ENCODE results near the gene IRX3. TPM values are rescaled to one million over a fixed set of nuclear protein-coding genes. Genes with fewer than 3 reads are reported as not detected.

IRX3 gene
- total RNA-seq, 1 donor from 2014 or later: 94.4 TPM

DNA sequence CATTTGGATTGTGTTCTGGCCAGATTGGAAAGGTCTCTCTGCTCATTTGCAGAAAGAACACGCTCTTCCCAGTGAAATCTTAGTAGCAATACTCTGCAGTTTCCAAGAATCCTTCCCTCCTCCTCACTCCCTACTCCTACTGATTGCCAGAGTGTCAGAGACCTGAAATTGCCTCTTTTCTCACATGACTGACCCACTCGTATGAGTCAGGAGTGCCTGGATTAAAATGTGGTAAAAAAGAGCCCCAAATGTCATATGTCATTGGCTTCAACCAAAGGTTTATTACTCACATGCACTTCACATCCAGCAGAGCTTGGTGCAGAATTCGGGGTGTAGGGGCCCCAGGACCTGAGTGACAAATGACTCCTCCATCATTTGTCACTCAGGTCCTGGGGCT, 39.7 kb upstream of the IRX3 start:
- H3K27ac ChIP-seq (replicated peaks): peak overlapping the region; percentile 44
- TF ChIP-seq, protein P1, sequence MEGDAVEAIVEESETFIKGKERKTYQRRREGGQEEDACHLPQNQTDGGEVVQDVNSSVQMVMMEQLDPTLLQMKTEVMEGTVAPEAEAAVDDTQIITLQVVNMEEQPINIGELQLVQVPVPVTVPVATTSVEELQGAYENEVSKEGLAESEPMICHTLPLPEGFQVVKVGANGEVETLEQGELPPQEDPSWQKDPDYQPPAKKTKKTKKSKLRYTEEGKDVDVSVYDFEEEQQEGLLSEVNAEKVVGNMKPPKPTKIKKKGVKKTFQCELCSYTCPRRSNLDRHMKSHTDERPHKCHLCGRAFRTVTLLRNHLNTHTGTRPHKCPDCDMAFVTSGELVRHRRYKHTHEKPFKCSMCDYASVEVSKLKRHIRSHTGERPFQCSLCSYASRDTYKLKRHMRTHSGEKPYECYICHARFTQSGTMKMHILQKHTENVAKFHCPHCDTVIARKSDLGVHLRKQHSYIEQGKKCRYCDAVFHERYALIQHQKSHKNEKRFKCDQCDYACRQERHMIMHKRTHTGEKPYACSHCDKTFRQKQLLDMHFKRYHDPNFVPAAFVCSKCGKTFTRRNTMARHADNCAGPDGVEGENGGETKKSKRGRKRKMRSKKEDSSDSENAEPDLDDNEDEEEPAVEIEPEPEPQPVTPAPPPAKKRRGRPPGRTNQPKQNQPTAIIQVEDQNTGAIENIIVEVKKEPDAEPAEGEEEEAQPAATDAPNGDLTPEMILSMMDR (IDR thresholded peaks at IDR 0.05; ENCODE audit: borderline replicate concordance): no peak
- intact Hi-C loops (cut with micrococcal nuclease): no loop called here
- H3K9me3 ChIP-seq (replicated peaks): no peaks in the 10 kb centered on the region
- no peak for DNase-seq
- H3K4me1 ChIP-seq: peaks cover 12% of the 10 kb centered on the region
- H3K36me3 ChIP-seq: no peaks in the 10 kb centered on the region
- H3K4me3 ChIP-seq: no peak overlapping the region
- no peaks in the 10 kb centered on the region for H3K27me3 ChIP-seq (ENCODE audit: low read depth)

- Histone ChIP-seq H3K27ac (replicated peaks) (peak overlapping the region; percentile 44), H3K9me3 (replicated peaks) (no peaks in the 10 kb centered on the region), H3K4me3 (no peak overlapping the region), H3K4me1 (peaks cover 12% of the 10 kb centered on the region), H3K27me3 (ENCODE audit: low read depth) (no peaks in the 10 kb centered on the region), H3K36me3 (no peaks in the 10 kb centered on the region)
- DNase-seq: no peak
- TF ChIP-seq, protein P1 (IDR thresholded peaks at IDR 0.05; ENCODE audit: borderline replicate concordance): no peak
- intact Hi-C loops (cut with micrococcal nuclease): no loop called here
Measured at GRCh38 chr16:54325616-54326265, 39.2 kb upstream of the IRX3 start.

- intact Hi-C loops (cut with micrococcal nuclease): no loop called here
- H3K36me3 ChIP-seq: no peaks in the 10 kb centered on the region
- H3K27me3 ChIP-seq (ENCODE audit: low read depth): no peaks in the 10 kb centered on the region
- TF ChIP-seq, protein P1 (IDR thresholded peaks at IDR 0.05; ENCODE audit: borderline replicate concordance): no peak
- peaks cover 12% of the 10 kb centered on the region for H3K4me1 ChIP-seq
- H3K27ac ChIP-seq (replicated peaks): no peak overlapping the region
- no peak overlapping the region for H3K4me3 ChIP-seq
- no peak for DNase-seq
- H3K9me3 ChIP-seq (replicated peaks): no peaks in the 10 kb centered on the region
Measured at GRCh38 chr16:54324716-54325115, 38.1 kb upstream of the IRX3 start.

GRCh38 chr16:54320697-54321340, 34.2 kb upstream of the IRX3 start:
- Histone ChIP-seq H3K27me3 (ENCODE audit: low read depth) (no peaks in the 10 kb centered on the region), H3K9me3 (replicated peaks) (no peaks in the 10 kb centered on the region)

GRCh38 chr16:54318941-54319340, 32.4 kb upstream of the IRX3 start:
- Histone ChIP-seq H3K27ac (replicated peaks) (no peak overlapping the region), H3K36me3 (no peaks in the 10 kb centered on the region), H3K27me3 (ENCODE audit: low read depth) (no peaks in the 10 kb centered on the region), H3K9me3 (replicated peaks) (no peaks in the 10 kb centered on the region), H3K4me3 (no peak overlapping the region), H3K4me1 (no peaks in the 10 kb centered on the region)
- TF ChIP-seq, protein P1 (IDR thresholded peaks at IDR 0.05; ENCODE audit: borderline replicate concordance): no peak
- intact Hi-C loops (cut with micrococcal nuclease): no loop called here
- no peak for DNase-seq

More at GRCh38 chr16:54320697-54321340, 34.2 kb upstream of the IRX3 start:
- no peaks in the 10 kb centered on the region for H3K36me3 ChIP-seq
- TF ChIP-seq, protein P1 (IDR thresholded peaks at IDR 0.05; ENCODE audit: borderline replicate concordance): no peak
- H3K27ac ChIP-seq (replicated peaks): no peak overlapping the region
- no peak for DNase-seq
- intact Hi-C loops (cut with micrococcal nuclease): no loop called here
- peaks cover 3% of the 10 kb centered on the region for H3K4me1 ChIP-seq
- no peak overlapping the region for H3K4me3 ChIP-seq
